ENCODE results near the gene UBE2Q1. TPM values are rescaled to one million over a fixed set of nuclear protein-coding genes. Genes with fewer than 3 reads are reported as not detected.
A peak's percentile ranks its signal among the peaks of the same experiment; 100 is the strongest.

The UBE2Q1 gene
- total RNA-seq, 1 experiment from 2014 or later = 39.9 TPM

DNA sequence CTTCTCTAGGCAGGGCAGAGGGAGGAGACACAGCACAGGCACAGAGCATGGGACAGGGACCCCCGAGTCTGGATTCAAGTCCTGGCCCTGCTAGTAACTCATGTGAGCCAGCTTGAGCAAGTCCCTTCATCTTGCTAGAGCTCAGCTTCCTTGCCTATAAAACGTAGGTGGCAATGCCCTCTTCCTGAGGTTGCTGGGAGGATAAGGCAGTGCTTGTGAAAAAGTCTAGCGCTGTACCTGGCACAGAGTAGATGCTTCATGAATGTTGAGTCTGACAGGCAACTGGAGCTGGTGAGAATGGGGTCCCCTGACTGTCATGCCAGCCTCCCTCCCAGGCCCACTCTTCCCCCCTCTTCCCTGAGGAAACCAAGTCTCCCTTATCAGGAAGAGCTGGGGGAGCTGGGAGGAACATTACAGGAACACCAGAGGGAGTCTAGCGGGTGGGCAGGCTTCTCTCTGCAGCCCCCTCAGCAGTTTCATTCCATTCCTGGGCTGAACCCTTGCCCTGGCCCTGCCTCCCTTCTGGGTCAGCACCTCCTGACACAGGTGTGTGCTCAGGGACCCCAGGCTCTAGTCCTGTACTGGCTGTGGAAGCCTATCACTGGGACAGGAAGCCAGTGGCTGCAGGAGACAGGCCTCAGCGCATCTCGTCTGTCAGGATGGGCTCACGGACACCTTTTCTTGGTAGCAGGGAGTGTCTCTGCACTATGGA, 19.0 kb upstream of the UBE2Q1 start:
- no peak for DNase-seq (ENCODE audit: low read depth)

DNA sequence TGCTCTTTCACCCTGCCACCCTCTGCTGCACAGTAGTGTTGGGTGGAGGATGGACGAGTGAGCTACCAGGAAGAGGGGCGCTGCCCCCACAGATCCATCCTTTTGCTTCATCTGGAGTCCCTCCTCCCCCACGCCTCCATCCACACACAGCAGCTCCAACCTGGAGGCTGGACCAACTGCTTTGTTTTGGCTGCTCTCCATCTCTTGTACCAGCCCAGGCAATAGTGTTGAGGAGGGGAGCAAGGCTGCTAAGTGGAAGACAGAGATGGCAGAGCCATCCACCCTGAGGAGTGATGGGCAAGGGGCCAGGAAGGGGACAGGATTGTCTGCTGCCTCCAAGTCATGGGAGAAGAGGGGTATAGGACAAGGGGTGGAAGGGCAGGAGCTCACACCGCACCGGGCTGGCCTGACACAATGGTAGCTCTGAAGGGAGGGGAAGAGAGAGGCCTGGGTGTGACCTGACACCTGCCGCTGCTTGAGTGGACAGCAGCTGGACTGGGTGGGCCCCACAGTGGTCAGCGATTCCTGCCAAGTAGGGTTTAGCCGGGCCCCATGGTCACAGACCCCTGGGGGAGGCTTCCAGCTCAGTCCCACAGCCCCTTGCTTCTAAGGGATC, 17.6 kb upstream of the UBE2Q1 start:
- no peak for DNase-seq (ENCODE audit: low read depth)

DNA sequence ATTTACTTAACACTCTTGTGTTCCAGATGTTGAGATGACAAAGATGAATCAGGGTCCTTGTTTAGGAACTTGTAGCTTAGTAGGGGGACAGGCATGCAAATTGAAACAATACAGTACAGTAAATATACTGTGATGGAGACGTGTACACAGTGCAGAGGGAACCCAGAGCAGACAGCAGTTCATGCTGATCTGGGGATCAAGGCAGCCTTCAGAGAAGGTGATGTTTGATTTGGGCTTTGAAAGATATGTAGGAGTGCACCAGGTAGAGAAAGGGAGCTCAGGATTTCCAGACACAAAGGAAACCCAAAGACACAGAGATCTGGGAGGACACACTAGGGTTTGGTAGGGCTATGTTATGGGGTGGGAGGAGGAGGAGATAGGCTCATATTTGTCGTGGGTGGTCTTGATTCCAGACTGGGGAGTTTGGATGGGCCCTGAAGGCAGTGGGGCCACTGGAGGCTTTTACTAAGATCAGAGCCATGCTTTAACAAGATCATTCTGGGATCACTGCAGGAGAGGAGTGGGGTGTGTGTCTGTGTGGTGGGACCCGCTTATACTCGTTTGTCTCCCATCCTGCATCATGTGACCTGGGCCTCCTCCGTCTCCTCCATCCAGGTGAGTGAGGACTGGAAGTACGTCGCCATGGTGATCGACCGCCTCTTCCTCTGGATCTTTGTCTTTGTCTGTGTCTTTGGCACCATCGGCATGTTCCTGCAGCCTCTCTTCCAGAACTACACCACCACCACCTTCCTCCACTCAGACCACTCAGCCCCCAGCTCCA, 16.9 kb upstream of the UBE2Q1 start:
- no peak for DNase-seq (ENCODE audit: low read depth)

DNA sequence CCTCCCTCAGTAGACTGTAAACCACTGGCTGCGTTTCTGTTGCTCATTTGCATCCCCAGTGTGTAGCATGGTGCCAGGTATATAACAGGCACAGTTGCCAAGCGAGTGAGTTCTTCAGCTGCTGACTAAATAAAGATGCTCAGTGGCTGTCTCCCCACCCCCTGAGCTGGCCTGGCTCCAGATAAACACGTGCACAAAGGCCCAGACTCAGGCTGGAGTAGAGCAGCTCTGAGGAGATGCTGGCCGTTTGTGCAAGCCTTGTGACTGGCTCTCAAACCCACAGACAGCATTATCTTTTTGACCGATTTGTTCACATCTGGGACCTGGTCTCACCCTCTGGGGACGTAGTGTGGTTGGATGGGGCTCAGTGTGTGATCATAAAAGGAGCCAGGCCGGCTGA, 16.3 kb upstream of the UBE2Q1 start:
- DNase-seq (ENCODE audit: low read depth) = peak; percentile 30

DNA sequence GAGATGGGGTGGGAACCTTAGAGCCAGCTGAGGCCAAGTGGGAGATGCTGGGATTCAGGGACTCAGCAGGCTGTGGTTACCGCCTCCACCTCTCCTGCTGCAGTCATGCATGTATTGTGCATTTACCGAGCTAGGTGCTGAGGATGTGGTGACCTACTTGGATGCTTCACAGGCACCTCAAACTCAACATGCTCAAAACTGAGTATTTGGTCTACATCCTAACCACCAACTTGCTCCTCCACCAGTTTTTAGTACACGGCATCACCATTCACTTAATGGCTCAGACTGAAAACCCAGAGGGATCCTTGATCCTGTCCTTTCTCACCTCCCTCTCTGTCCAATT, 14.7 kb upstream of the UBE2Q1 start:
- DNase-seq (ENCODE audit: low read depth) = no peak

DNA sequence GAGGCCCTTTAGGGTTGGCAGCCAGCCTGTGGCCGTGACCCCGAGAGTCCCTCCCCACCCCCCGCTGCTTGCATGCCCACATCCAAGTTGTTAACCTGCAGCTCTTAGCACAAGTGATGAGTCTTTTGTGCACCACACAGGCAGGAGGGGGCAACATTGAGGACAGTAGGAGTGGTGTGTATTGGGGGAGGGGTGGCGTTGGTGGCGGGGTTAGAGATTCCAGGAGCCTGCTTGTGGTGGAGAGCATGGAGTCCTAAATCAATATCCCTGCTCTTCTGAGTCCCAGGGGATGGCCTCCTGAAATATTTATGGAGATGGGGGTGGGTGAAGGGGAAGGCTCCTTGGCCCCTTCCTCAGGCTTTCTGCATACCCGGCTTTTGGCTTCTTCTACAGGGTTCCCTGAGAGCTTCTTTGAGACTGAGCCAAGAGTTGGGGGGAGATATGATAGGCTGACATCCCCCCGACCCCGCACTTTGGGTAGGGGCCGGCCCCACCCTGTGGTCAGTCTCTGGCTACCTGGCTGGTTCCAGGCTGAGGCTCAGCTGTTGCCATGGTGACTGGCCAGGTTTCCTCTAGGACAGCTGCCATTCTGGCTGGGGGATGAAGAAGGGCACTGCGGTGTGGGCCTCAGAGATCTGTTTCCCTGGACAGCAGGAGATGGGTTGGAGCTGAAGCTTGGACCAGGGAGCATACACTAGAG, 14.2 kb upstream of the UBE2Q1 start:
- DNase-seq (ENCODE audit: low read depth) = no peak

DNA sequence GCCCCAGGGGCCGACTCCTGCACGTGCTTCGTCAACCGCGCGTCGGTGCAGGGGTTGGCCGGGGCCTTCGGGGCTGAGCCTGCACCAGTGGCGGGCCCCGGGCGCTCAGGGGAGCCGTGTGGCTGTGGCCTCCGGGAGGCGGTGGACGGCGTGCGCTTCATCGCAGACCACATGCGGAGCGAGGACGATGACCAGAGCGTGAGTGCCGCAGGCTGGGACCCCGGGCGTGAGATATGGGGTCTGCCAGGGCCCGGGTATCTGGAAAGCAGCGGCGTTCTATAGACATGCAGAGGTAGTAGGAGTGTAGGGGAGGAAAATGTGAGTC, 13.5 kb upstream of the UBE2Q1 start:
- DNase-seq (ENCODE audit: low read depth) = no peak

DNA sequence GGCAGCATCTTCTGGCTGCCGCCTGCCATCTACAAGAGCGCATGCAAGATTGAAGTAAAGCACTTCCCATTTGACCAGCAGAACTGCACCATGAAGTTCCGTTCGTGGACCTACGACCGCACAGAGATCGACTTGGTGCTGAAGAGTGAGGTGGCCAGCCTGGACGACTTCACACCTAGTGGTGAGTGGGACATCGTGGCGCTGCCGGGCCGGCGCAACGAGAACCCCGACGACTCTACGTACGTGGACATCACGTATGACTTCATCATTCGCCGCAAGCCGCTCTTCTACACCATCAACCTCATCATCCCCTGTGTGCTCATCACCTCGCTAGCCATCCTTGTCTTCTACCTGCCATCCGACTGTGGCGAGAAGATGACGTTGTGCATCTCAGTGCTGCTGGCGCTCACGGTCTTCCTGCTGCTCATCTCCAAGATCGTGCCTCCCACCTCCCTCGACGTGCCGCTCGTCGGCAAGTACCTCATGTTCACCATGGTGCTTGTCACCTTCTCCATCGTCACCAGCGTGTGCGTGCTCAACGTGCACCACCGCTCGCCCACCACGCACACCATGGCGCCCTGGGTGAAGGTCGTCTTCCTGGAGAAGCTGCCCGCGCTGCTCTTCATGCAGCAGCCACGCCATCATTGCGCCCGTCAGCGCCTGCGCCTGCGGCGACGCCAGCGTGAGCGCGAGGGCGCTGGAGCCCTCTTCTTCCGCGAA, 12.9 kb upstream of the UBE2Q1 start:
- DNase-seq (ENCODE audit: low read depth) = no peak

DNA sequence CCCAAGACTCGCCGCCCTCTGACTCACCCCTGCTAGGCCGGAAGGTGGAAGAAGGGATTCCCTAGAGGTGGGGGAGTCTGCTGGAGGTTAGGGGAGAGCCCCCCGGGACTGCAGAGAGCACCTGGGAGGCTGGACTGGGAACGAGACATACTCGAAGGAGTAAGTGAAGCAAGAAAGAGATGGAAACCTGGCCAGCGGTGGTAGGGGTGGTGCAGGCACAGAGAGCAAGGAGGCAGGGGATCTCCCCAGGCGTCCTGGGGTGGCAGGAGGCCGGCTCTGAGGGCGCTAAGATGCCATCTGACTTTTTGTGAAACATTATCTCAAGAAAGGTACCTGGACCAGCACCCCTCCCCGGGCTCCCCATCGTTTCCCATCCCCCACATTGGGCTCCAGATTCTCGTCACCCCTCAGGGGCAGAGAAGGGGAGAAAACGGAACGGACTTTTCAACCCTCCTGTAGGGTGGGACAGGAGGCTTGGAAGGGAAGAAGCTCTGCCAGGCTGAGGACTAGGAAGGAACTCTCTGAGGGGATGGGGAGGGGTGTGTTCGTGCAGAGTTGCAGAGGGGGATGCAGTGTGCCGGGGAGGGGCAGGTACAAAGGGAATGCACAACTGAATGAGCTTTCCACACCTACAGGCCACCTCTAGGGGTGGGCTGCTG, 9.8 kb upstream of the UBE2Q1 start:
- DNase-seq (ENCODE audit: low read depth) = no peak

DNA sequence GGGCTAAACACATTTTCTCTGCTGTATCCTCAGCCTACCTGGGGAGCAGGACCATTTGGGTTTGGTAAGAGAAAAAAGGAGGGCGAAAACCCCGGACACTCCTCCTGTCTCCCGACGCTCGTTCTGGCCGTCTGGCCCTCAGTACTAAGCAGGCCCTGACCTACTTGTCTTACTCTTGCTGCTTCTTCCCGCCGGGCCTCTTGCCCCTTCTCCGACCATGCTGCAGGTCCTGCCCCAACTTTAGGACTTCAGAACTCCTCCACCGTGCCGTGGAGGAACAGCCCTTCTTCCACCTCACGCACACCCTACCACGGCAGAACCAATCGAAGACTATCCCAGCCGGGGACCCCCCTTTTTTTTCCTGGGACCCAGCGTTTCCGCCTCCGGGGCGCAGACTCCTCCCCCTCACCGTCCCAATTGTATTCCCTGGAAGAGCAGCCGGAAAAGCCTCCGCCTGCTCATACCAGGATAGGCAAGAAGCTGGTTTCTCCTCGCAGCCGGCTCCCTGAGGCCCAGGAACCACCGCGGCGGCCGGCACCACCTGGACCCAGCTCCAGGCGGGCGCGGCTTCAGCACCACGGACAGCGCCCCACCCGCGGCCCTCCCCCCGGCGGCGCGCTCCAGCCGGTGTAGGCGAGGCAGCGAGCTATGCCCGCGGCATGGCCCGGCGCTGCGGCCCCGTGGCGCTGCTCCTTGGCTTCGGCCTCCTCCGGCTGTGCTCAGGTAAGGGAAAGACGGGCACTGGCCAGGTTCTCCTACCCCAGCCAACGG, 9.1 kb upstream of the UBE2Q1 start, which contains the start of gene CHRNB2:
Gene CHRNB2 (plus strand): TSS at position 393 of the 771 bp plus-strand sequence. CDS start 267 bp downstream, at position 660.
- DNase-seq (ENCODE audit: low read depth) = peak; percentile 81

DNA sequence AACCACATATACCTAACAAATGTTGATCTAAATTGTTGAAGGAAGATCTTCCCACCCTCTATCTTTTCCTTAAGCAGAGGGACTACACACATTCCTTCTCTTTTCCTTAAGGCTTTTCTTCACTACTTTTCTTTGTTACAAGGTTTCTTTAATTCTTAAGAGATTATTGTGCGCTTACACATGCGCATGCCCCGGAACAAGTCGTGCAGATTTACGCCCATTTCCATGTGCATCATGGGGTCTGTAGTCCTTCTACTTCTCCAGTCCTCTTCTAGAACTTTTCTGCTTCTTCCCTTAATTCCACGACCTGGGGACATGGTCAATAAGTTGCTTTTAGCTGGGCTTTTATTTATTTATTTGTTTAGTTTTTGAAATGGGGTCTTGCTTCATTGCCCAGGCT, 7.4 kb upstream of the UBE2Q1 start:
- no peak for DNase-seq (ENCODE audit: low read depth)

DNA sequence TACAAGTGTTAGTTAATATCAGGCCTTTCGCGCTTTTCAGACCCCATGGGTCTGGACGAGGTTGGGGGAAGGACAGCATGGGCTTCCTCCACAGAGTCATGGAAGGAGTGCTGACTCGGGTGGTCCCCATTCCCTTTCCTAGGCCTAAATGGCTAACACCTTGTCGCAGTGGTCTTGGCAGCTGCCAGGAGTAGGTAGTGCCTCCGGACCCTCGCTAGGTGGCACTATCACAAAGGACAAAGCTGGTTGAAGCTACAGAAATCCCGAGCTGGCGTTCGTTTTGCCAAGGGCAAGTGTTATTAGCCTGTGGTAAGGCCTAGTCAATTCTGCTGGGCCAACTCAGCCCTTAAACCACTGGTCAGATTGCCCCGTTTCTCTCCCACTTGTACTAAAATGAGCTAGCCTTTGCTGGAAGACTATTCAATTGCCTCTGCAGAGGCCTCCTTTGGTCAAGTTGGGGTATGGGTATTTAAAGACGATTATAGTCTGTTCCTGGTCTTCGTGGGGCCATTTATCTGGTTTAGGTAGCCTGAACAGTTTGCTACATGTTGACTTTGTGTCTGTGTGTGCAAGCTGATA, 1.1 kb upstream of the UBE2Q1 start:
- DNase-seq (ENCODE audit: low read depth) = peak; percentile 91

DNA sequence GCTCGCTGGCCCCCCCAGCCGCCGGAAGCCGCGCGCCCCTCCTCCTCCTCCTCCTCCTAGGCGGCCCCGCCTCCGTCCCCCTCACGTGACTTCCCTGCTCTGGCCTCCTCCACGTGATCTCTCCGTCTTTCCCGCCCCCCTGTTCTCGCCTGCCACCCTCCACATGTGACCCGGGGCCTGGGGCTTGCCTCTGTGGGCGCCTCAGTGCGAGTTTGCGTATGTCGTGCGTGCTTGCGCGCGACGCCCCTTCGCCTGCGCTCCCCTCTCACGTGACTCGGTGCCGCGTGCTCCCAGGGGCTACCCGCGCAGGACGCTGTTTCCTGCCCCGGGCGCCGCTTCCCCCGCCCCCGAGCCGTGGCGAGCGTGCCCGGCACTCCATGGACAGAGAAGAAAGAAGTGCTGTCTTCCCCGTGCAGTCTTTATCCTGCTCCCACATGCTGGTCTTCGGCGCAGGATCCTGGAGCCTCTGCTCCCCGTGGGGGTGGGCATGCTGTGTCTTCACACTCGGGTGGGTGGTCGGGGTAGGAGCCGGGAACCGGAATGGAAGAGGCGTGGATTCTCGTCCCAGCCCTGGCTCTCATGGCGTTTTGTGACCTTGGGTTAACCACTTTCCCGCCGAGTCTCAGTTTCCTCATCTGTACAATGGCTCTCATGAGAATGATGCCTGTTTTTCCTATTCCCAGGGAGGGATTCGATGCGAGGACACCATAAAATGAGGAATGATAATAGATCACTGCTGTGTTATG, 431 bp upstream of the UBE2Q1 start:
- DNase-seq (ENCODE audit: low read depth) = peak; percentile 99

DNA sequence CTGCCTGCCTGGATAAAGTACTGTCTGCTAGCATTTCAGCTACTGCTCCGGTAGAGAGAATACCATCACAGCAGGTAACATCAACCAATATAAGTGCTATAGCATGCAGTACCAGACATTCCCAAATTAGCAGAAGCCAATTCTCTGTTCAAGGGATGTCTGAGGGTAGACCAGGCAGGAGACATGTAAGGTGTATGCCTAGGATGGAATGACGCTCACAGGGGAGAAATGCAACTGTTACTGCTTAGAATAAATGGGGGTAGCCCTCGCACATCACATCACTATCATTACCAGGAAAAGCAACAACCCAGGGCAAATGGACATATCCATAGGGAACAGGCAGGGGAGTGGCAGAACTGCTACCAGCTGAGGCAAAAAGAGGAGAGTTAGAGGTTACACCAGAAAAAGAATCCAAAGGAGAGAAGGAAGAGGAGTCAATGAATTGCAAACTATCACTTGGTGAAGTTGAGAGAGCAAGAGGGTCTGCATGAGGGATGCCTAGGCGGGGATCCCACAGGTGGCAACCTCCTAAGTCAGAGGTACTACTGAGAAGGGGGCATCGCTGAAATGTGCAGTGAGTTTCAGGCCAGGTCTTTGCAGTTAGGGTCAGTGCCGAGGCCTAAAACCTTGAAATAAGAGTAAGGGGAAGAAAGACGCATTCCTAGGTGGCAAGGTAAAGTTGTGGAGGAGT, 1.1 kb downstream of the UBE2Q1 start:
- DNase-seq (ENCODE audit: low read depth) = no peak

DNA sequence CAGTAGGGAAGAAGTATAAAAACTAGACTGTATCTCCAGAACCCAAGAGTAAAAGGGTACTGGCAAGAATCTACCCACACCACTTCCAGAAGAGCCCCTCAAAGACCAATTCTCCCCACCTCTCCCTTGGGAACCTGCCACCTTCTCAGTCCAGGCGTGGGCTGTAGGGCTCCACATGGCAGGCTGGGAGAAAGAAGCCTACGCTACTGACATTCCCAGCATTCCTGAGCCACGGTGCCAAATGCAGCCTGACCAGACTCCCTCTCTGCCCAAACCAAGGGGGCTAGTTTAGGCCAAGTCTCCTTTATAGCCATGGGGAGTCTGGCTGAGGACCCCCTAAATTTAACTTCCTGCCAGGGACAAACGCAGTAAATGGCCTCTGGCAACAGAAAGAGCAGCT, 2.0 kb downstream of the UBE2Q1 start:
- DNase-seq (ENCODE audit: low read depth) = peak; percentile 27

DNA sequence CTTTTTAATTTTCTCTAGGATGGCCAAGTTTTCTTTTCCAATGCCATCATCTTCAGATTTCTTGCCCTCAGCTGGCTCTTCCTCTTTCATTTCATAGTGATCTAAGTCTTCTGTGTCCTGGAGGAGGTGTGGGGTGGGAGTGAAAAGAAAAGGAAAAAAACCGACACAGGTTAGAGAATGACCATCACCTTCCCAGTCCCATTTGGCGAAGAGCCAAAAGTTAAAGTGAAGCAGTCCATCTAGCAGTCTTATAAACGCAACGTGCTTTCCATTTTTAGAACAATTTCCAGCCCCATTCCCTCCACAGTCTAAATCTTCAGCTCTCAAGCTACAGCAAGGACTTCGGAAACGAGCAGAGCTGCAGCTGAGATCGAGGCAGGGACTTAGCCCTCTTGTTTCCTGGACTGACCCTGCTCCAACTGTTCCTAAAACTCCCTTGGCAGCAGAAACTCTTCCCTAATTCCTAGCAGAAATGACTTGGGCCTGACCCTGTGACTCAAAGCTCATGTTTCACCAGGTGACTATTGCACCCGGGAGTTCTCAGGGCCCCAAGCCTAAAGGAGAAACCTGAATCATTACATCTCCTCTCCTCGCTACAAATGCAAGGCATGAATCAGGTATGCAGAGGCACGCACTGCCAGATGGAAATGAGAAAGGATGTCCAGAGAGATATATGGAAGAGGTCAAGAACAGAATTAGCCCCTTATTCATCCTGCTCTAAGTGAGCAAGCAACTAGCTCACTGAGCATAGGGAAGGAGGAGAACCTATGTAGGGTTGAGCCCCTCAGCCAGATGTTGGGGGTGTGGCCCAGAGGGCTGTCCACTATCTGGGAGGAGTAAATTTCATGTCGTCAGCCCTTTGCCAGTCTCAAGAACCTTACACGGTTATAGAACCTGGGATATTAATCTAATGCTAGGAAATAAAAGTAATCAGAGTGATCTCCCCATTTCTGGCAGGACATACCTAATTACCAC, 5.1 kb downstream of the UBE2Q1 start:
- DNase-seq (ENCODE audit: low read depth) = no peak

DNA sequence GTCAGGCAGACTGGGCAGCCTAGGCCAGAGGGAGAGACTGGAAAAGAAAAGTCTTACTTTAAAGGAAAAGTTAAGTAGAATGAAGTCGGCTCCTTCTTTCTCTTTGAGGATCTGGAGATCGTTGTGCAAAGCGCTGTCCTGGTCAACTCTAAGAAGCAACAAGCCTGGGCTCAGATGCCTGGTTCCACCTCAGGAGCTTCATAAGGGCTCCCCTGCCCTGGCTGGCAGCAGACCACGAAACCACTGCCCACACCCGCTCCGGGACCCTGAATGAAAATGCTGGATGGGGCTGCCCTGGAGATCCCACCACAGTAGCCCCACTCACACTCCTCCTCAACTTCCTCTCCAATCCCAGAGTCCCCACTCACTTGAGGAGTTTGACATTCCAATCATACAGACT, 6.4 kb downstream of the UBE2Q1 start:
- no peak for DNase-seq (ENCODE audit: low read depth)

DNA sequence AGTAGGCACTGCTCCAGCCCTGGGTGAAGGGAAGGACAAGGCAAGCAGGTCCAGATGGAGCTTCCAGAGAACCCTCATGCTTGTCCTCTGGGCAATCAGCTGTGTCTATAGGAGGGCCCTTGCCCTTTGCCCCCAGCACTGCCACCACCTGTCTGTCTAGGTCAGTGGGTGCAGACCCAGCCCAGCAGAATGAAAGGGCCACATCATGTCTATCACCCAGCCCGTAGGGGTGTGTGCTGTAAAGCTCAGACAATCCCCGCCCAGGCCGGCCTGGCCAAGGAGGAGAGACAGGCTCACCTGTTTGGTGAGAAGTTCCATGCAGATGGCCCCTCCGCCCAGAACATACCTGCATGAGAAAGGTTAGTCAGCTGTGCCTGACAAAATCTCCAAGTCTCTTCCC, 7.0 kb downstream of the UBE2Q1 start:
- DNase-seq (ENCODE audit: low read depth) = no peak

Measured in Daoy (cell line).